ENCODE results near the gene CLIP3. TPM values are rescaled to one million over a fixed set of nuclear protein-coding genes. Genes with fewer than 3 reads are reported as not detected.

The CLIP3 gene
- total and polyA plus RNA-seq, 2 of the 13 experiments (the other 11 are each of a cell fraction or from before 2014, with no cell fraction given), result 0.15 to 1.2 TPM

GRCh38 chr19:35995048-35995993, 37.4 kb downstream of the CLIP3 start, which contains the start of gene SDHAF1 (continued):
- TF ChIP-seq ATAD3A (CRISPR knock-in tag; IDR thresholded peaks at IDR 0.05), result no peak
- TF ChIP-seq MIER2 (CRISPR knock-in tag; IDR thresholded peaks at IDR 0.05), result peak; percentile 69; the same call in 1 of the 2 replicates
- no peak; a peak in 1 of 4 replicates for TF ChIP-seq REST (IDR thresholded peaks at IDR 0.05; ENCODE audit: borderline replicate concordance in 1 of 2, low read depth in 1 of 2, low read length in 2 of 2)
- 0 out of 2 replicates have a peak, but pooled peaks have one; percentile 56 for TF ChIP-seq PCBP1 (IDR thresholded peaks at IDR 0.05; ENCODE audit: borderline replicate concordance, low read depth, low read length)
- peak; percentile 95 for TF ChIP-seq ZNF563 (CRISPR knock-in tag; IDR thresholded peaks at IDR 0.05)
- TF ChIP-seq, protein P1, sequence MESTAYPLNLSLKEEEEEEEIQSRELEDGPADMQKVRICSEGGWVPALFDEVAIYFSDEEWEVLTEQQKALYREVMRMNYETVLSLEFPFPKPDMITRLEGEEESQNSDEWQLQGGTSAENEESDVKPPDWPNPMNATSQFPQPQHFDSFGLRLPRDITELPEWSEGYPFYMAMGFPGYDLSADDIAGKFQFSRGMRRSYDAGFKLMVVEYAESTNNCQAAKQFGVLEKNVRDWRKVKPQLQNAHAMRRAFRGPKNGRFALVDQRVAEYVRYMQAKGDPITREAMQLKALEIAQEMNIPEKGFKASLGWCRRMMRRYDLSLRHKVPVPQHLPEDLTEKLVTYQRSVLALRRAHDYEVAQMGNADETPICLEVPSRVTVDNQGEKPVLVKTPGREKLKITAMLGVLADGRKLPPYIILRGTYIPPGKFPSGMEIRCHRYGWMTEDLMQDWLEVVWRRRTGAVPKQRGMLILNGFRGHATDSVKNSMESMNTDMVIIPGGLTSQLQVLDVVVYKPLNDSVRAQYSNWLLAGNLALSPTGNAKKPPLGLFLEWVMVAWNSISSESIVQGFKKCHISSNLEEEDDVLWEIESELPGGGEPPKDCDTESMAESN (CRISPR knock-in tag; conservative IDR thresholded peaks at IDR 0.05), result peak; percentile 71
- TF ChIP-seq SIX1 (CRISPR knock-in tag; IDR thresholded peaks at IDR 0.05; ENCODE audit: borderline replicate concordance), result no peak
- TF ChIP-seq JUN (CRISPR knock-in tag; IDR thresholded peaks at IDR 0.05), result no peak
- 0 out of 2 replicates have a peak, but pooled peaks have one; percentile 34 for TF ChIP-seq KDM5A (IDR thresholded peaks at IDR 0.05; ENCODE audit: borderline replicate concordance, low read length)
- peak; percentile 65; the same call in 1 of the 2 replicates for TF ChIP-seq ZNF556 (CRISPR knock-in tag; IDR thresholded peaks at IDR 0.05; ENCODE audit: borderline replicate concordance)
- no peak; the same call in 1 of the 2 replicates for TF ChIP-seq GTF2F1 (IDR thresholded peaks at IDR 0.05; ENCODE audit: low read length)
- TF ChIP-seq, protein P2, sequence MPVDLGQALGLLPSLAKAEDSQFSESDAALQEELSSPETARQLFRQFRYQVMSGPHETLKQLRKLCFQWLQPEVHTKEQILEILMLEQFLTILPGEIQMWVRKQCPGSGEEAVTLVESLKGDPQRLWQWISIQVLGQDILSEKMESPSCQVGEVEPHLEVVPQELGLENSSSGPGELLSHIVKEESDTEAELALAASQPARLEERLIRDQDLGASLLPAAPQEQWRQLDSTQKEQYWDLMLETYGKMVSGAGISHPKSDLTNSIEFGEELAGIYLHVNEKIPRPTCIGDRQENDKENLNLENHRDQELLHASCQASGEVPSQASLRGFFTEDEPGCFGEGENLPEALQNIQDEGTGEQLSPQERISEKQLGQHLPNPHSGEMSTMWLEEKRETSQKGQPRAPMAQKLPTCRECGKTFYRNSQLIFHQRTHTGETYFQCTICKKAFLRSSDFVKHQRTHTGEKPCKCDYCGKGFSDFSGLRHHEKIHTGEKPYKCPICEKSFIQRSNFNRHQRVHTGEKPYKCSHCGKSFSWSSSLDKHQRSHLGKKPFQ (CRISPR knock-in tag; IDR thresholded peaks at IDR 0.05; ENCODE audit: insufficient replicate concordance), result no peak
- TF ChIP-seq ZBTB20 (CRISPR knock-in tag; IDR thresholded peaks at IDR 0.05; ENCODE audit: borderline replicate concordance, low read depth), result no peak
- TF ChIP-seq, protein P3, sequence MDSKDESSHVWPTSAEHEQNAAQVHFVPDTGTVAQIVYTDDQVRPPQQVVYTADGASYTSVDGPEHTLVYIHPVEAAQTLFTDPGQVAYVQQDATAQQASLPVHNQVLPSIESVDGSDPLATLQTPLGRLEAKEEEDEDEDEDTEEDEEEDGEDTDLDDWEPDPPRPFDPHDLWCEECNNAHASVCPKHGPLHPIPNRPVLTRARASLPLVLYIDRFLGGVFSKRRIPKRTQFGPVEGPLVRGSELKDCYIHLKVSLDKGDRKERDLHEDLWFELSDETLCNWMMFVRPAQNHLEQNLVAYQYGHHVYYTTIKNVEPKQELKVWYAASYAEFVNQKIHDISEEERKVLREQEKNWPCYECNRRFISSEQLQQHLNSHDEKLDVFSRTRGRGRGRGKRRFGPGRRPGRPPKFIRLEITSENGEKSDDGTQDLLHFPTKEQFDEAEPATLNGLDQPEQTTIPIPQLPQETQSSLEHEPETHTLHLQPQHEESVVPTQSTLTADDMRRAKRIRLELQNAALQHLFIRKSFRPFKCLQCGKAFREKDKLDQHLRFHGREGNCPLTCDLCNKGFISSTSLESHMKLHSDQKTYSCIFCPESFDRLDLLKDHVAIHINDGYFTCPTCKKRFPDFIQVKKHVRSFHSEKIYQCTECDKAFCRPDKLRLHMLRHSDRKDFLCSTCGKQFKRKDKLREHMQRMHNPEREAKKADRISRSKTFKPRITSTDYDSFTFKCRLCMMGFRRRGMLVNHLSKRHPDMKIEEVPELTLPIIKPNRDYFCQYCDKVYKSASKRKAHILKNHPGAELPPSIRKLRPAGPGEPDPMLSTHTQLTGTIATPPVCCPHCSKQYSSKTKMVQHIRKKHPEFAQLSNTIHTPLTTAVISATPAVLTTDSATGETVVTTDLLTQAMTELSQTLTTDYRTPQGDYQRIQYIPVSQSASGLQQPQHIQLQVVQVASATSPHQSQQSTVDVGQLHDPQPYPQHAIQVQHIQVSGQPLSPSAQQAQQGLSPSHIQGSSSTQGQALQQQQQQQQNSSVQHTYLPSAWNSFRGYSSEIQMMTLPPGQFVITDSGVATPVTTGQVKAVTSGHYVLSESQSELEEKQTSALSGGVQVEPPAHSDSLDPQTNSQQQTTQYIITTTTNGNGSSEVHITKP (CRISPR knock-in tag; IDR thresholded peaks at IDR 0.05; ENCODE audit: low read depth), result no peak
- 0 out of 2 replicates have a peak, but pooled peaks have one; percentile 22 for TF ChIP-seq ZNF768 (CRISPR knock-in tag; IDR thresholded peaks at IDR 0.05)
- peak; percentile 79 for TF ChIP-seq TAF1 (CRISPR knock-in tag; IDR thresholded peaks at IDR 0.05)

Data from HepG2 (cell line).